ENCODE results near the gene SEMA3D. TPM values are rescaled to one million over a fixed set of nuclear protein-coding genes. Genes with fewer than 3 reads are reported as not detected.

The SEMA3D gene
- total RNA-seq, 1 donor from 2014 or later: 25.1 TPM

- no peak overlapping the region for H3K27ac ChIP-seq (ENCODE audit: low read depth, low read length)
- no peaks in the 10 kb centered on the region for H3K27me3 ChIP-seq (ENCODE audit: control insufficient read depth in 3 of 3, insufficient read depth in 3 of 3, low read length in 3 of 3)
- no peaks in the 10 kb centered on the region for H3K4me1 ChIP-seq (ENCODE audit: control insufficient read depth in 3 of 3, insufficient read depth in 3 of 3, low read length in 3 of 3)
- no peak overlapping the region for H3K9ac ChIP-seq (ENCODE audit: low read depth in 1 of 3, low read length in 3 of 3)
- no peak overlapping the region for H3K4me3 ChIP-seq (ENCODE audit: low read length in 3 of 3)
- no peaks in the 10 kb centered on the region for H3K9me3 ChIP-seq (ENCODE audit: control insufficient read depth in 3 of 3, low read length in 3 of 3)
- H3K36me3 ChIP-seq (ENCODE audit: control insufficient read depth in 3 of 3, insufficient read depth in 3 of 3, low read length in 3 of 3): no peaks in the 10 kb centered on the region
These were observed 21.6 kb downstream of the SEMA3D start for GRCh38 chr7:85165263-85165662.

GRCh38 chr7:85164376-85164775 lies 22.5 kb downstream of the SEMA3D start:
- Histone ChIP-seq H3K9me3 (ENCODE audit: control insufficient read depth in 3 of 3, low read length in 3 of 3) (no peaks in the 10 kb centered on the region), H3K9ac (ENCODE audit: low read depth in 1 of 3, low read length in 3 of 3) (no peak overlapping the region), H3K36me3 (ENCODE audit: control insufficient read depth in 3 of 3, insufficient read depth in 3 of 3, low read length in 3 of 3) (no peaks in the 10 kb centered on the region), H3K27me3 (ENCODE audit: control insufficient read depth in 3 of 3, insufficient read depth in 3 of 3, low read length in 3 of 3) (no peaks in the 10 kb centered on the region), H3K4me3 (ENCODE audit: low read length in 3 of 3) (no peak overlapping the region), H3K4me1 (ENCODE audit: control insufficient read depth in 3 of 3, insufficient read depth in 3 of 3, low read length in 3 of 3) (no peaks in the 10 kb centered on the region), H3K27ac (ENCODE audit: low read depth, low read length) (no peak overlapping the region)

GRCh38 chr7:85162721-85163120 lies 24.1 kb downstream of the SEMA3D start:
- Histone ChIP-seq H3K27ac (ENCODE audit: low read depth, low read length) (no peak overlapping the region), H3K27me3 (ENCODE audit: control insufficient read depth in 3 of 3, insufficient read depth in 3 of 3, low read length in 3 of 3) (no peaks in the 10 kb centered on the region), H3K4me1 (ENCODE audit: control insufficient read depth in 3 of 3, insufficient read depth in 3 of 3, low read length in 3 of 3) (no peaks in the 10 kb centered on the region), H3K36me3 (ENCODE audit: control insufficient read depth in 3 of 3, insufficient read depth in 3 of 3, low read length in 3 of 3) (no peaks in the 10 kb centered on the region), H3K9ac (ENCODE audit: low read depth in 1 of 3, low read length in 3 of 3) (no peak overlapping the region), H3K9me3 (ENCODE audit: control insufficient read depth in 3 of 3, low read length in 3 of 3) (no peaks in the 10 kb centered on the region), H3K4me3 (ENCODE audit: low read length in 3 of 3) (no peak overlapping the region)

GRCh38 chr7:85160223-85160622 lies 26.6 kb downstream of the SEMA3D start:
- Histone ChIP-seq H3K9ac (ENCODE audit: low read depth in 1 of 3, low read length in 3 of 3) (no peak overlapping the region), H3K36me3 (ENCODE audit: control insufficient read depth in 3 of 3, insufficient read depth in 3 of 3, low read length in 3 of 3) (no peaks in the 10 kb centered on the region), H3K4me3 (ENCODE audit: low read length in 3 of 3) (no peak overlapping the region), H3K9me3 (ENCODE audit: control insufficient read depth in 3 of 3, low read length in 3 of 3) (no peaks in the 10 kb centered on the region), H3K4me1 (ENCODE audit: control insufficient read depth in 3 of 3, insufficient read depth in 3 of 3, low read length in 3 of 3) (no peaks in the 10 kb centered on the region), H3K27ac (ENCODE audit: low read depth, low read length) (no peak overlapping the region), H3K27me3 (ENCODE audit: control insufficient read depth in 3 of 3, insufficient read depth in 3 of 3, low read length in 3 of 3) (no peaks in the 10 kb centered on the region)

GRCh38 chr7:85159003-85159402 lies 27.9 kb downstream of the SEMA3D start:
- H3K27me3 ChIP-seq (ENCODE audit: control insufficient read depth in 3 of 3, insufficient read depth in 3 of 3, low read length in 3 of 3): no peaks in the 10 kb centered on the region
- H3K4me3 ChIP-seq (ENCODE audit: low read length in 3 of 3): no peak overlapping the region
- H3K9ac ChIP-seq (ENCODE audit: low read depth in 1 of 3, low read length in 3 of 3): no peak overlapping the region
- H3K27ac ChIP-seq (ENCODE audit: low read depth, low read length): no peak overlapping the region
- H3K36me3 ChIP-seq (ENCODE audit: control insufficient read depth in 3 of 3, insufficient read depth in 3 of 3, low read length in 3 of 3): no peaks in the 10 kb centered on the region
- H3K4me1 ChIP-seq (ENCODE audit: control insufficient read depth in 3 of 3, insufficient read depth in 3 of 3, low read length in 3 of 3): no peaks in the 10 kb centered on the region
- no peaks in the 10 kb centered on the region for H3K9me3 ChIP-seq (ENCODE audit: control insufficient read depth in 3 of 3, low read length in 3 of 3)

- Histone ChIP-seq H3K36me3 (ENCODE audit: control insufficient read depth in 3 of 3, insufficient read depth in 3 of 3, low read length in 3 of 3) (no peaks in the 10 kb centered on the region), H3K9me3 (ENCODE audit: control insufficient read depth in 3 of 3, low read length in 3 of 3) (no peaks in the 10 kb centered on the region), H3K4me3 (ENCODE audit: low read length in 3 of 3) (no peak overlapping the region), H3K9ac (ENCODE audit: low read depth in 1 of 3, low read length in 3 of 3) (no peak overlapping the region), H3K4me1 (ENCODE audit: control insufficient read depth in 3 of 3, insufficient read depth in 3 of 3, low read length in 3 of 3) (no peaks in the 10 kb centered on the region), H3K27me3 (ENCODE audit: control insufficient read depth in 3 of 3, insufficient read depth in 3 of 3, low read length in 3 of 3) (no peaks in the 10 kb centered on the region), H3K27ac (ENCODE audit: low read depth, low read length) (no peak overlapping the region)
These were observed 30.1 kb downstream of the SEMA3D start for GRCh38 chr7:85156661-85157208.

GRCh38 chr7:85154282-85154937 lies 32.4 kb downstream of the SEMA3D start:
- no peak overlapping the region for H3K9ac ChIP-seq (ENCODE audit: low read depth in 1 of 3, low read length in 3 of 3)
- H3K4me3 ChIP-seq (ENCODE audit: low read length in 3 of 3): no peak overlapping the region
- H3K27me3 ChIP-seq (ENCODE audit: control insufficient read depth in 3 of 3, insufficient read depth in 3 of 3, low read length in 3 of 3): no peaks in the 10 kb centered on the region
- no peaks in the 10 kb centered on the region for H3K4me1 ChIP-seq (ENCODE audit: control insufficient read depth in 3 of 3, insufficient read depth in 3 of 3, low read length in 3 of 3)
- H3K36me3 ChIP-seq (ENCODE audit: control insufficient read depth in 3 of 3, insufficient read depth in 3 of 3, low read length in 3 of 3): no peaks in the 10 kb centered on the region
- no peaks in the 10 kb centered on the region for H3K9me3 ChIP-seq (ENCODE audit: control insufficient read depth in 3 of 3, low read length in 3 of 3)
- no peak overlapping the region for H3K27ac ChIP-seq (ENCODE audit: low read depth, low read length)

- H3K9ac ChIP-seq (ENCODE audit: low read depth in 1 of 3, low read length in 3 of 3): no peak overlapping the region
- H3K27ac ChIP-seq (ENCODE audit: low read depth, low read length): no peak overlapping the region
- H3K9me3 ChIP-seq (ENCODE audit: control insufficient read depth in 3 of 3, low read length in 3 of 3): no peaks in the 10 kb centered on the region
- H3K27me3 ChIP-seq (ENCODE audit: control insufficient read depth in 3 of 3, insufficient read depth in 3 of 3, low read length in 3 of 3): no peaks in the 10 kb centered on the region
- no peaks in the 10 kb centered on the region for H3K4me1 ChIP-seq (ENCODE audit: control insufficient read depth in 3 of 3, insufficient read depth in 3 of 3, low read length in 3 of 3)
- H3K4me3 ChIP-seq (ENCODE audit: low read length in 3 of 3): no peak overlapping the region
- no peaks in the 10 kb centered on the region for H3K36me3 ChIP-seq (ENCODE audit: control insufficient read depth in 3 of 3, insufficient read depth in 3 of 3, low read length in 3 of 3)
These were observed 33.1 kb downstream of the SEMA3D start for GRCh38 chr7:85153715-85154114.

GRCh38 chr7:85150624-85151023 lies 36.2 kb downstream of the SEMA3D start:
- no peaks in the 10 kb centered on the region for H3K9me3 ChIP-seq (ENCODE audit: control insufficient read depth in 3 of 3, low read length in 3 of 3)
- no peaks in the 10 kb centered on the region for H3K4me1 ChIP-seq (ENCODE audit: control insufficient read depth in 3 of 3, insufficient read depth in 3 of 3, low read length in 3 of 3)
- H3K4me3 ChIP-seq (ENCODE audit: low read length in 3 of 3): no peak overlapping the region
- no peaks in the 10 kb centered on the region for H3K27me3 ChIP-seq (ENCODE audit: control insufficient read depth in 3 of 3, insufficient read depth in 3 of 3, low read length in 3 of 3)
- no peak overlapping the region for H3K9ac ChIP-seq (ENCODE audit: low read depth in 1 of 3, low read length in 3 of 3)
- H3K36me3 ChIP-seq (ENCODE audit: control insufficient read depth in 3 of 3, insufficient read depth in 3 of 3, low read length in 3 of 3): no peaks in the 10 kb centered on the region
- no peak overlapping the region for H3K27ac ChIP-seq (ENCODE audit: low read depth, low read length)

- Histone ChIP-seq H3K4me1 (ENCODE audit: control insufficient read depth in 3 of 3, insufficient read depth in 3 of 3, low read length in 3 of 3) (no peaks in the 10 kb centered on the region), H3K27ac (ENCODE audit: low read depth, low read length) (no peak overlapping the region), H3K9ac (ENCODE audit: low read depth in 1 of 3, low read length in 3 of 3) (no peak overlapping the region), H3K9me3 (ENCODE audit: control insufficient read depth in 3 of 3, low read length in 3 of 3) (no peaks in the 10 kb centered on the region), H3K36me3 (ENCODE audit: control insufficient read depth in 3 of 3, insufficient read depth in 3 of 3, low read length in 3 of 3) (no peaks in the 10 kb centered on the region), H3K4me3 (ENCODE audit: low read length in 3 of 3) (no peak overlapping the region), H3K27me3 (ENCODE audit: control insufficient read depth in 3 of 3, insufficient read depth in 3 of 3, low read length in 3 of 3) (no peaks in the 10 kb centered on the region)
These were observed 42.1 kb downstream of the SEMA3D start for GRCh38 chr7:85144771-85145170.

Data from skeletal muscle tissue (tissue), 4 donors.